ENCODE results near the gene TINCR.
"Not testable (repeated sequence)": the region's sequence is repeated elsewhere in the genome, so short reads cannot be mapped to it uniquely, and the experiment has no call there.

Gene TINCR

GRCh38 chr19:5567360-5567969, at the start of gene TINCR:
Gene TINCR, minus strand, starts transcription at chr19:5567953.
- no peak for DNase-seq

- no peak for DNase-seq
Measured at GRCh38 chr19:5617080-5617479, 49.3 kb upstream of the TINCR start.

- DNase-seq = no peak
Measured at GRCh38 chr19:5615756-5616327, 48.1 kb upstream of the TINCR start.

- DNase-seq = no peak
Measured at GRCh38 chr19:5612891-5613865, 45.4 kb upstream of the TINCR start.

- no peak for DNase-seq
Measured at GRCh38 chr19:5609881-5610448, 42.2 kb upstream of the TINCR start.

GRCh38 chr19:5608766-5609165, 41.0 kb upstream of the TINCR start:
- DNase-seq = not testable (repeated sequence)

- no peak for DNase-seq
Measured at GRCh38 chr19:5608291-5608690, 40.5 kb upstream of the TINCR start.

GRCh38 chr19:5607318-5608275, 39.8 kb upstream of the TINCR start:
- no peak for DNase-seq

GRCh38 chr19:5605362-5605761, 37.6 kb upstream of the TINCR start:
- no peak for DNase-seq

GRCh38 chr19:5603626-5604025, 35.9 kb upstream of the TINCR start:
- DNase-seq = no peak

- no peak for DNase-seq
Measured at GRCh38 chr19:5600797-5601196, 33.0 kb upstream of the TINCR start.

GRCh38 chr19:5595745-5596144, 28.0 kb upstream of the TINCR start:
- DNase-seq = no peak

- no peak for DNase-seq
Measured at GRCh38 chr19:5595129-5595528, 27.4 kb upstream of the TINCR start.

GRCh38 chr19:5594521-5594950, 26.8 kb upstream of the TINCR start:
- DNase-seq = no peak

GRCh38 chr19:5593343-5594255, 25.8 kb upstream of the TINCR start:
- no peak for DNase-seq

- no peak for DNase-seq
Measured at GRCh38 chr19:5592531-5593342, 25.0 kb upstream of the TINCR start.

- DNase-seq = no peak
Measured at GRCh38 chr19:5591476-5591875, 23.7 kb upstream of the TINCR start.

- no peak for DNase-seq
Measured at GRCh38 chr19:5590865-5591154, 23.1 kb upstream of the TINCR start.

- DNase-seq = no peak
Measured at GRCh38 chr19:5590151-5590864, 22.6 kb upstream of the TINCR start.
